Uterus (tissue), 2 donors: ENCODE measurements around the gene SNX15.

Source experiments
- POLR2A ChIP-seq, 2 donors: fragments of 450-650 bp; IDR thresholded peaks; one replicate each; pipeline ENCODE4 v1.6.1; 2016; ENCODE audit warnings: antibody characterized with exemption in 2 of 2, mild to moderate bottlenecking in 1 of 2, moderate library complexity in 1 of 2
- TF ChIP-seq, protein P1 (sequence below), 4 experiments: fragments of 200-600 bp in 2 of 4; fragments of 450-650 bp in 2 of 4; sonication (generic) in 2 of 4; IDR thresholded peaks; one replicate each; pipeline ENCODE4 v1.5.1; 2016 to 2019; ENCODE audit warnings: antibody characterized with exemption in 4 of 4, mild to moderate bottlenecking in 2 of 4, moderate library complexity in 1 of 4

DNA sequence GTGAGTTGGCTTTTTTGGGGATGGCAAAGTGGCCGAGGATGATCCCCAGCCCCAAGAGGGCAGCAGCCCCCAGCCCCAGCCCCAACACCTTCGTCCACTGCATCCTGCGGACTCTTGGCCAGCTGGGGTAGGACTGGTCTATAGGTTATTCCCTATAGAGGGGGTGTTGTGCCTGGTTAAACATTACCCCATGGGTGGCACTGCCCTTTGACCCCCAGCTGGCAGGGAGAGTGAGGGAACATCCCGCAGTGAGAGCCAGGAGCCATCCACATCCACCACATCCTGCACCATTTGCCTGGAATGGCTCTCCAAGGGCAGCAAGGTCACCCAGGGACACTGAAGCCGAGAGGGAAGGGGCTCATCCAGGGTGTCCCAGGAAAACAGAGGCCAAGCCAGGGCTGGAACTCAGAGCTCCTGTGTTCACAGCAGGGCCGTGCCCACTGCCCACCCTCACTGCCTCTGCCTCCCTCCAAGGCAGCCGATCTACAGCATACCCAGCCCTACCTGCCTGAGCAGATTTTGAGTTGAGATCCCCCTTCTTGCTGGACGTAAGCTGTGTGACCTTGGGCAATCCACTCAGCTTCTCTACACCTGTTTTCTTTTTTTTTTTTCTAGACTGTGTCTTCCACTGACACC is 31.3 kb downstream of the SNX15 start, which contains the start of gene NAALADL1:
- no peak for TF ChIP-seq POLR2A (IDR thresholded peaks at IDR 0.05)
- TF ChIP-seq, protein P1, sequence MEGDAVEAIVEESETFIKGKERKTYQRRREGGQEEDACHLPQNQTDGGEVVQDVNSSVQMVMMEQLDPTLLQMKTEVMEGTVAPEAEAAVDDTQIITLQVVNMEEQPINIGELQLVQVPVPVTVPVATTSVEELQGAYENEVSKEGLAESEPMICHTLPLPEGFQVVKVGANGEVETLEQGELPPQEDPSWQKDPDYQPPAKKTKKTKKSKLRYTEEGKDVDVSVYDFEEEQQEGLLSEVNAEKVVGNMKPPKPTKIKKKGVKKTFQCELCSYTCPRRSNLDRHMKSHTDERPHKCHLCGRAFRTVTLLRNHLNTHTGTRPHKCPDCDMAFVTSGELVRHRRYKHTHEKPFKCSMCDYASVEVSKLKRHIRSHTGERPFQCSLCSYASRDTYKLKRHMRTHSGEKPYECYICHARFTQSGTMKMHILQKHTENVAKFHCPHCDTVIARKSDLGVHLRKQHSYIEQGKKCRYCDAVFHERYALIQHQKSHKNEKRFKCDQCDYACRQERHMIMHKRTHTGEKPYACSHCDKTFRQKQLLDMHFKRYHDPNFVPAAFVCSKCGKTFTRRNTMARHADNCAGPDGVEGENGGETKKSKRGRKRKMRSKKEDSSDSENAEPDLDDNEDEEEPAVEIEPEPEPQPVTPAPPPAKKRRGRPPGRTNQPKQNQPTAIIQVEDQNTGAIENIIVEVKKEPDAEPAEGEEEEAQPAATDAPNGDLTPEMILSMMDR (IDR thresholded peaks at IDR 0.05): no peak
